Measurements from ENCODE around the gene GLT8D1.

Gene GLT8D1

GRCh38 chr3:52724511-52724910, 18.9 kb upstream of the GLT8D1 start:
- Histone ChIP-seq H3K9me3 (ENCODE audit: control insufficient read depth, low read length) (no peaks in the 10 kb centered on the region), H3K4me3 (ENCODE audit: low read length) (no peak overlapping the region), H3K4me1 (ENCODE audit: control insufficient read depth, insufficient read depth, low read length) (peaks cover 3% of the 10 kb centered on the region), H3K36me3 (ENCODE audit: control insufficient read depth, insufficient read depth, low read length) (no peaks in the 10 kb centered on the region), H3K9ac (ENCODE audit: low read length) (no peak overlapping the region), H3K27me3 (ENCODE audit: control insufficient read depth, insufficient read depth, low read length) (no peaks in the 10 kb centered on the region)

DNA sequence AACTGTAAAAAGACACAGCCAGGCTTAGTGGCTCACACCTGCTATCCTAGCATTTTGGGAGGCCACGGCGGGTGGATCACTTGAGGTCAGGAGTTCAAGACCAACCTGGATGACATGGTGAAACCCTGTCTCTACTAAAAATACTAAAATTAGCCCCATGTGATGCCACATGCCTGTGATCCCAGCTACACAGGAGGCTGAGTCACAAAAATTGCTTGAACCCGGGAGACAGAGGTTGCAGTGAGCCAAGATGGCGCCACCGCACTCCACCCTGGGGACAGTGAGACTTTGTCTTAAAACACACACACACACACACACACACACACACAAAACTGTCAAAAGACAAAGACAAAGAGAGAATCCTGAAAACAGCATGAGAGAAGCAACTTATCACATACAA, 18.3 kb upstream of the GLT8D1 start:
- no peak overlapping the region for H3K9ac ChIP-seq (ENCODE audit: low read length)
- no peaks in the 10 kb centered on the region for H3K27me3 ChIP-seq (ENCODE audit: control insufficient read depth, insufficient read depth, low read length)
- peaks cover 3% of the 10 kb centered on the region for H3K4me1 ChIP-seq (ENCODE audit: control insufficient read depth, insufficient read depth, low read length)
- H3K9me3 ChIP-seq (ENCODE audit: control insufficient read depth, low read length): no peaks in the 10 kb centered on the region
- H3K36me3 ChIP-seq (ENCODE audit: control insufficient read depth, insufficient read depth, low read length): no peaks in the 10 kb centered on the region
- H3K4me3 ChIP-seq (ENCODE audit: low read length): no peak overlapping the region

DNA sequence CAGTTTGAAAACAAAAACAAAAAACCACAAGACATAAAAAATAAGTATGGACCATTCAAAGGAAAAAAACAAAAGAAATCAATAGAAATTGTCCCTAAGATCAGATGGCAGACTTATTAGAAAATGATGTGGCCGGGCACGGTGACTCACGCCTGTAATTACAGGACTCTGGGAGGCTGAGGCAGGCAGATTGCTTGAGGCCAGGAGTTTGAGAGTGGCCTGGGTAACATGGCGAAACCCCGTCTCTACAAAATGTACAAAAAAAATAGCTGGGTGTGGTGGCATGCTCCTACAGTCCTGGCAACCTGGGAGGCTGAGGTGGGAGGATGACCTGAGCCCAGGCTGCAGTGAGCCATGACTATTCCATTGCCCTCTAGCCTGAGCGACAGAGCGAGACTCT, 16.9 kb upstream of the GLT8D1 start:
- Histone ChIP-seq H3K36me3 (ENCODE audit: control insufficient read depth, insufficient read depth, low read length) (no peaks in the 10 kb centered on the region), H3K9ac (ENCODE audit: low read length) (no peak overlapping the region), H3K4me1 (ENCODE audit: control insufficient read depth, insufficient read depth, low read length) (peaks cover 3% of the 10 kb centered on the region), H3K9me3 (ENCODE audit: control insufficient read depth, low read length) (no peaks in the 10 kb centered on the region), H3K27me3 (ENCODE audit: control insufficient read depth, insufficient read depth, low read length) (no peaks in the 10 kb centered on the region), H3K4me3 (ENCODE audit: low read length) (no peak overlapping the region)

DNA sequence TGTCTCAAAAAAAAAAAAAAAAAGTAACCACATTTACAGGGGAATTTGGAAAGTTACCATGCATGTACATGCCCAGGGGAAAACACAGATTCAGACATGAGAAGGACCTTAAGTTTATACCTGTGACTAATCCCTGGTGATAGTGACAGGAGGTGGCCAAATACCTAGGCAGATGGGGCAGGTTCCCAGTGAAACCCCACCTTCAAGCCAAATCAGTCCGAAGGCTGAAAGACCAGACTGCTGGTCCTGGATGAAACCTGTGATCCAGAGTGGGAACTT, 16.1 kb upstream of the GLT8D1 start:
- H3K27me3 ChIP-seq (ENCODE audit: control insufficient read depth, insufficient read depth, low read length): no peaks in the 10 kb centered on the region
- peaks cover 3% of the 10 kb centered on the region for H3K4me1 ChIP-seq (ENCODE audit: control insufficient read depth, insufficient read depth, low read length)
- H3K9me3 ChIP-seq (ENCODE audit: control insufficient read depth, low read length): no peaks in the 10 kb centered on the region
- no peak overlapping the region for H3K4me3 ChIP-seq (ENCODE audit: low read length)
- H3K9ac ChIP-seq (ENCODE audit: low read length): no peak overlapping the region
- H3K36me3 ChIP-seq (ENCODE audit: control insufficient read depth, insufficient read depth, low read length): no peaks in the 10 kb centered on the region

DNA sequence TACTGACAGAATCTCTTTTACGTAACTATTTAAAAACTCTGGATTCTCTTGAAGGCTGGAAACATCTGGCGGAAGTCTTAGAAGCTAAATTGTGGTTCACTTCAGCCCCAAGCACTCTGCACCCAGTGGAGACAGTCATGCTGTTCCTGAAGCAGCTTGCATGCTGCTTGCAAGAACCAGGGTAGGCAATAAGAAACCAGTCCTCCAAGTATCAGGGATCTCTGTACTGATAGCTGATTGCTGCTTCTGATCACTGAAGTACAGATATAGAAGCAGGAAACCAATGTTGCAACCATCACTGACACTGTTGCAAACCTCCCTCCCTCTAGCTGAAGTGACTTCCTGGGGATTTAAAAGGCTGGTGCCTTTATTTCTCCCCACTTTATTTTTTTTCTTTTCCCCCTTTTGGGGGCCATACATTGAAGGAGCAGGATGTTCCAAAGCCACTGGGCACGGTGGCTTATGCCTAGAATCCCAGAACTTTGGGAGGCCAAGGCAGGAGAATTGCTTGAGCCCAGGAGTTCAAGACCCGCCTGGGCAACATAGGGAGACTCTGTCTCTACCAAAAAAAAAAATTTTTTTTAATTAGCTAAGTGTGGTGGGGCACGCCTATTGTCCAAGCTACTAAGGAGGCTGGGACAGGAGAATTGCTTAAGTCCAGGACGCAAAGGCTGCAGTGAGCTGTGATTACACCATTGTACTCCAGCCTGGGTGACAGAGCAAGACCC, 15.6 kb upstream of the GLT8D1 start:
- H3K4me1 ChIP-seq (ENCODE audit: control insufficient read depth, insufficient read depth, low read length): peaks cover 3% of the 10 kb centered on the region
- no peak overlapping the region for H3K4me3 ChIP-seq (ENCODE audit: low read length)
- no peaks in the 10 kb centered on the region for H3K36me3 ChIP-seq (ENCODE audit: control insufficient read depth, insufficient read depth, low read length)
- H3K9me3 ChIP-seq (ENCODE audit: control insufficient read depth, low read length): no peaks in the 10 kb centered on the region
- no peak overlapping the region for H3K9ac ChIP-seq (ENCODE audit: low read length)
- no peaks in the 10 kb centered on the region for H3K27me3 ChIP-seq (ENCODE audit: control insufficient read depth, insufficient read depth, low read length)

- Histone ChIP-seq H3K9ac (ENCODE audit: low read length) (no peak overlapping the region), H3K4me3 (ENCODE audit: low read length) (no peak overlapping the region), H3K4me1 (ENCODE audit: control insufficient read depth, insufficient read depth, low read length) (peaks cover 8% of the 10 kb centered on the region), H3K36me3 (ENCODE audit: control insufficient read depth, insufficient read depth, low read length) (no peaks in the 10 kb centered on the region), H3K27me3 (ENCODE audit: control insufficient read depth, insufficient read depth, low read length) (no peaks in the 10 kb centered on the region), H3K9me3 (ENCODE audit: control insufficient read depth, low read length) (no peaks in the 10 kb centered on the region)
These were observed 14.0 kb upstream of the GLT8D1 start for GRCh38 chr3:52719618-52720017.

GRCh38 chr3:52715714-52716305, 10.2 kb upstream of the GLT8D1 start:
- no peaks in the 10 kb centered on the region for H3K36me3 ChIP-seq (ENCODE audit: control insufficient read depth, insufficient read depth, low read length)
- no peaks in the 10 kb centered on the region for H3K9me3 ChIP-seq (ENCODE audit: control insufficient read depth, low read length)
- H3K4me1 ChIP-seq (ENCODE audit: control insufficient read depth, insufficient read depth, low read length): peaks cover 7% of the 10 kb centered on the region
- H3K9ac ChIP-seq (ENCODE audit: low read length): no peak overlapping the region
- H3K27me3 ChIP-seq (ENCODE audit: control insufficient read depth, insufficient read depth, low read length): no peaks in the 10 kb centered on the region
- H3K4me3 ChIP-seq (ENCODE audit: low read length): no peak overlapping the region

DNA sequence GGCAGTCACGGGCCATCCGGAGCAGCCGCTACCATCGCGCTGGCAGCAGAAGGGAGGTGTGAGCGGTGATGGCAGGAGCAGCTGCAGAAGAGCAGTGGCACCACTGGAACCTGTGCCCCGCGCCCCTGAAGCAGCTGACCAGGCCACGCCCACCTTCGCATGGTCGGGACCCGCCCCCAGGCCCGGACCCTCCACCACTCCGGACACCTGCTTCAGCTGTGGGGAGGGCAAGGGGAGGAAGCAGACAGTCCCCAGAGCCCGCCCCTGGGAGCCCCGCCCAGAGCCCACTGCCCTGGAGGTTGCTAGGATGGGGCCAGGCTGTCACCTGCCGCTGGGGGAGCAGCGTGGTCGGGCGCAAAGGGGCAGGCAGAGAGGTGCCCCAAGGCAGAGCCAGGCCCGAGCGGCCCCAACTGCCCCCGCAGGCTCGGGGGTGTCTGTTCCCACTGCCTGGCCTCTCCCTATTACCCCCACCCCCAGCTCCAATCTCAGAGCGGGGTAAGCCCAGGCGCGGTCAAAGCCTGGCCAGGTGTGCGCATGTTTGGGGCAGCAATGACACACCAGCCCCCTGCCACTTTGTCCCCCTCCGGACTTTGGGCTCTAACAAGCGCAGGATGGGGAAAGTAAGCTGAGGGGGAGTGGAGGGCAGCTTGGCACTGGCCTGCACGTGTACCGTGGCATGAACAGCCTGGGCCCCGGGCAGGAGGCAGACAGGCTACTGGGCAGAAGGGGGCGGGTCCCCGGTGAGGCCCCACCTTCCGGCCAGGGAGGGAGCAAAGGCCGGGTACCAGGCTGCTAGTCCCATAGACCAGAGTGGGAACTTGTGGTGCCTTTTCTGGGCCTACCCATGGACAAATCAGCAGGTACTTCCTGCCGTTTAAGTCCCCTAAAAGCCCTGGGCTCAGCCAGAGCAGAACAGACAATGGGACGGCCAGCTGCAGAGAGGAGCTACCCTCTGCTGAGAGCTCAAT, 9.0 kb upstream of the GLT8D1 start:
- H3K4me3 ChIP-seq (ENCODE audit: low read length): no peak overlapping the region
- no peak overlapping the region for H3K9ac ChIP-seq (ENCODE audit: low read length)
- H3K4me1 ChIP-seq (ENCODE audit: control insufficient read depth, insufficient read depth, low read length): peaks cover 7% of the 10 kb centered on the region
- H3K36me3 ChIP-seq (ENCODE audit: control insufficient read depth, insufficient read depth, low read length): no peaks in the 10 kb centered on the region
- H3K9me3 ChIP-seq (ENCODE audit: control insufficient read depth, low read length): no peaks in the 10 kb centered on the region
- no peaks in the 10 kb centered on the region for H3K27me3 ChIP-seq (ENCODE audit: control insufficient read depth, insufficient read depth, low read length)

- H3K27me3 ChIP-seq (ENCODE audit: control insufficient read depth, insufficient read depth, low read length): no peaks in the 10 kb centered on the region
- H3K9me3 ChIP-seq (ENCODE audit: control insufficient read depth, low read length): no peaks in the 10 kb centered on the region
- no peaks in the 10 kb centered on the region for H3K36me3 ChIP-seq (ENCODE audit: control insufficient read depth, insufficient read depth, low read length)
- H3K4me3 ChIP-seq (ENCODE audit: low read length): no peak overlapping the region
- H3K4me1 ChIP-seq (ENCODE audit: control insufficient read depth, insufficient read depth, low read length): peaks cover 12% of the 10 kb centered on the region
- no peak overlapping the region for H3K9ac ChIP-seq (ENCODE audit: low read length)
These were observed 7.0 kb upstream of the GLT8D1 start for GRCh38 chr3:52712291-52713212.

GRCh38 chr3:52710512-52710911, 4.9 kb upstream of the GLT8D1 start:
- peaks cover 12% of the 10 kb centered on the region for H3K4me1 ChIP-seq (ENCODE audit: control insufficient read depth, insufficient read depth, low read length)
- no peaks in the 10 kb centered on the region for H3K27me3 ChIP-seq (ENCODE audit: control insufficient read depth, insufficient read depth, low read length)
- H3K4me3 ChIP-seq (ENCODE audit: low read length): no peak overlapping the region
- no peaks in the 10 kb centered on the region for H3K9me3 ChIP-seq (ENCODE audit: control insufficient read depth, low read length)
- H3K36me3 ChIP-seq (ENCODE audit: control insufficient read depth, insufficient read depth, low read length): no peaks in the 10 kb centered on the region
- H3K9ac ChIP-seq (ENCODE audit: low read length): no peak overlapping the region

GRCh38 chr3:52707585-52707984, 2.0 kb upstream of the GLT8D1 start:
- Histone ChIP-seq H3K9me3 (ENCODE audit: control insufficient read depth, low read length) (no peaks in the 10 kb centered on the region), H3K36me3 (ENCODE audit: control insufficient read depth, insufficient read depth, low read length) (no peaks in the 10 kb centered on the region), H3K4me3 (ENCODE audit: low read length) (no peak overlapping the region), H3K4me1 (ENCODE audit: control insufficient read depth, insufficient read depth, low read length) (peaks cover 21% of the 10 kb centered on the region), H3K27me3 (ENCODE audit: control insufficient read depth, insufficient read depth, low read length) (no peaks in the 10 kb centered on the region), H3K9ac (ENCODE audit: low read length) (no peak overlapping the region)

All from mucosa of stomach (tissue), 1 donor.